Measurements from ENCODE around the gene PHLPP1. TPM values are rescaled to one million over a fixed set of nuclear protein-coding genes. Genes with fewer than 3 reads are reported as not detected.

PHLPP1 gene
- polyA plus RNA-seq, 1 experiment = 5.6 TPM

DNA sequence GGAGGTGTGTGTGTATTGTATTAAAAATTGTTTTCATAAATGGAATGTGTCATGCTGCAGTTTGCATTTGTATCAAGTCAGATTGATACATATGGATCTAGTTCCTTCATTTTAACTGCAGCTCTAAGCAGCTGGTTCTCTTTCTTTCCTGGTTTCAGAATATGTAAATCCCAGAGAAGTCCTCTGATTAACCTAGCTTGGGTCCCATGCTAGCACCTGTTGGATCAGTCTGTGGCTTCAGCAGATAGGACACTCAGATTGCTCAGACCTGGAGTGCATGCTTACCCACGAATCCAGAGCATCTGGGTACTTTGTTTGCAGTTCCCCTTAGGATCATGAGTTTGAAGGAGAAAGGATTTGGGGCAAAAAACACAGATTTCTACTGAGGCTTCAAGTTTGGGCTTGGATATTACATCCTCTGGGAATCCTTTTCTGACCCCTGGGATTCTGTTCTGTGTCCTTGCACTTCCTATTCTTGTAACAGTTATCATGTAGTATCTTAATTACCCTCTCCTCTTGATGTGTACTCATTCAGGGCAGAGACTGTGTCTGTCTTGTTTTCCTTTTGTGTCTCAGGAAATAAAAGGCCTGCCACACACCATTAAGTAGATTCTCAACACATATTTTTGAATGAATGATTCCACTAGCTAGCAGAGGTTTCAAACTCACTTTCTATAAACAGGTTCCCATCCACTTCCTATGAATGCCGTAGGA, 142.1 kb downstream of the PHLPP1 start:
- Histone ChIP-seq H3K27ac (ENCODE audit: low read depth, low read length) (no peak overlapping the region), H3K27me3 (ENCODE audit: control insufficient read depth, insufficient read depth, low read length) (no peaks in the 10 kb centered on the region), H3K4me3 (ENCODE audit: low read depth, low read length) (no peak overlapping the region), H3K9me3 (ENCODE audit: control insufficient read depth, insufficient read depth, low read length) (no peaks in the 10 kb centered on the region)
- no peak for DNase-seq (ENCODE audit: low read depth, low spot score)
- TF ChIP-seq, protein P1, sequence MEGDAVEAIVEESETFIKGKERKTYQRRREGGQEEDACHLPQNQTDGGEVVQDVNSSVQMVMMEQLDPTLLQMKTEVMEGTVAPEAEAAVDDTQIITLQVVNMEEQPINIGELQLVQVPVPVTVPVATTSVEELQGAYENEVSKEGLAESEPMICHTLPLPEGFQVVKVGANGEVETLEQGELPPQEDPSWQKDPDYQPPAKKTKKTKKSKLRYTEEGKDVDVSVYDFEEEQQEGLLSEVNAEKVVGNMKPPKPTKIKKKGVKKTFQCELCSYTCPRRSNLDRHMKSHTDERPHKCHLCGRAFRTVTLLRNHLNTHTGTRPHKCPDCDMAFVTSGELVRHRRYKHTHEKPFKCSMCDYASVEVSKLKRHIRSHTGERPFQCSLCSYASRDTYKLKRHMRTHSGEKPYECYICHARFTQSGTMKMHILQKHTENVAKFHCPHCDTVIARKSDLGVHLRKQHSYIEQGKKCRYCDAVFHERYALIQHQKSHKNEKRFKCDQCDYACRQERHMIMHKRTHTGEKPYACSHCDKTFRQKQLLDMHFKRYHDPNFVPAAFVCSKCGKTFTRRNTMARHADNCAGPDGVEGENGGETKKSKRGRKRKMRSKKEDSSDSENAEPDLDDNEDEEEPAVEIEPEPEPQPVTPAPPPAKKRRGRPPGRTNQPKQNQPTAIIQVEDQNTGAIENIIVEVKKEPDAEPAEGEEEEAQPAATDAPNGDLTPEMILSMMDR (IDR thresholded peaks at IDR 0.05; ENCODE audit: low read depth, low read length) = no peak
- ChIA-PET POLR2A (no interaction called here), CTCF (interaction anchor here (0.7 kb wide), 2 partner anchors 10 to 1152 kb away, joined by 7 read pairs; no protein-coding TSS in a partner anchor)

- no peaks in the 10 kb centered on the region for H3K9me3 ChIP-seq (ENCODE audit: control insufficient read depth, insufficient read depth, low read length)
- no peak overlapping the region for H3K27ac ChIP-seq (ENCODE audit: low read depth, low read length)
- TF ChIP-seq, protein P1 (IDR thresholded peaks at IDR 0.05; ENCODE audit: low read depth, low read length) = no peak
- CTCF ChIA-PET = no interaction called here
- no peak overlapping the region for H3K4me3 ChIP-seq (ENCODE audit: low read depth, low read length)
- H3K27me3 ChIP-seq (ENCODE audit: control insufficient read depth, insufficient read depth, low read length) = no peaks in the 10 kb centered on the region
- POLR2A ChIA-PET = no interaction called here
- DNase-seq (ENCODE audit: low read depth, low spot score) = no peak
Observed at GRCh38 chr18:62860062-62860461, 144.7 kb downstream of the PHLPP1 start.

DNA sequence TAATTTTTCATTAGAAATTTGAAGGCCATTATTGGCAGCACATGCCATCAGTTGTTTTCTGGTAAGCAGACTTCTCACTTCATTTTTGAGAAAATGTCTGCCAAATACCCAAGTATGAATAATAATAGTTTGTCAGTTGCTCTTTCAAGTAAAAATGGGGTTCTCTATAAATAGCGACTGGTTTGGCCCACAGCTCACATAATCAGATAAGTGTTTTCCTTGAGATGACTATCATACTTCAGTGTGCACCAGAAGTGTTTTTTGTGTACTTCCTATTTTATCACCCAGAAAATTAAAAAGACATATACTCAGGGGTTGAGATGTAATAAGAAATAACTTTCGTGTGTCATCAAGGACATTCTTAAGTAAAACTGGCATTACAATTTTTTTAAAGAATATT, 147.1 kb downstream of the PHLPP1 start:
- DNase-seq (ENCODE audit: low read depth, low spot score) = no peak
- H3K9me3 ChIP-seq (ENCODE audit: control insufficient read depth, insufficient read depth, low read length) = no peaks in the 10 kb centered on the region
- H3K27me3 ChIP-seq (ENCODE audit: control insufficient read depth, insufficient read depth, low read length) = no peaks in the 10 kb centered on the region
- H3K27ac ChIP-seq (ENCODE audit: low read depth, low read length) = no peak overlapping the region
- H3K4me3 ChIP-seq (ENCODE audit: low read depth, low read length) = no peak overlapping the region
- POLR2A ChIA-PET = no interaction called here
- TF ChIP-seq, protein P1 (IDR thresholded peaks at IDR 0.05; ENCODE audit: low read depth, low read length) = no peak
- CTCF ChIA-PET = no interaction called here

- H3K27ac ChIP-seq (ENCODE audit: low read depth, low read length) = no peak overlapping the region
- TF ChIP-seq, protein P1 (IDR thresholded peaks at IDR 0.05; ENCODE audit: low read depth, low read length) = no peak
Observed at GRCh38 chr18:62863579-62864001, 148.2 kb downstream of the PHLPP1 start.

GRCh38 chr18:62865498-62865897, 150.2 kb downstream of the PHLPP1 start:
- Histone ChIP-seq H3K9me3 (ENCODE audit: control insufficient read depth, insufficient read depth, low read length) (no peaks in the 10 kb centered on the region), H3K27ac (ENCODE audit: low read depth, low read length) (no peak overlapping the region), H3K27me3 (ENCODE audit: control insufficient read depth, insufficient read depth, low read length) (no peaks in the 10 kb centered on the region), H3K4me3 (ENCODE audit: low read depth, low read length) (no peak overlapping the region)
- ChIA-PET POLR2A (no interaction called here), CTCF (interaction anchor here (0.6 to 1.4 kb wide), 2 partner anchors 12 to 57 kb away, joined by 3 to 5 read pairs; no protein-coding TSS in a partner anchor)
- TF ChIP-seq, protein P1 (IDR thresholded peaks at IDR 0.05; ENCODE audit: low read depth, low read length) = no peak
- no peak for DNase-seq (ENCODE audit: low read depth, low spot score)

More at GRCh38 chr18:62863579-62864001, 148.2 kb downstream of the PHLPP1 start:
- Histone ChIP-seq H3K4me3 (ENCODE audit: low read depth, low read length) (no peak overlapping the region), H3K9me3 (ENCODE audit: control insufficient read depth, insufficient read depth, low read length) (no peaks in the 10 kb centered on the region), H3K27me3 (ENCODE audit: control insufficient read depth, insufficient read depth, low read length) (no peaks in the 10 kb centered on the region)
- no peak for DNase-seq (ENCODE audit: low read depth, low spot score)
- ChIA-PET POLR2A (no interaction called here), CTCF (no interaction called here)

Measured in AG04450 (cell line).